Panc1 (cell line): ENCODE results near the gene ASB1.

Source experiments
- CTCF ChIP-seq: fragments of 450-650 bp; IDR thresholded peaks from 2 replicates; pipeline ENCODE4 v1.5.1; 2017; ENCODE audit warnings: mild to moderate bottlenecking
- POLR2AphosphoS5 ChIP-seq: IDR thresholded peaks from 2 replicates; pipeline ENCODE4 v1.6.1; 2012; ENCODE audit warnings: mild to moderate bottlenecking, low read depth, low read length, moderate library complexity
- TCF7L2 ChIP-seq: IDR thresholded peaks from 2 replicates; pipeline ENCODE4 v1.6.1; 2011; ENCODE audit warnings: mild to moderate bottlenecking, low read depth, low read length, inconsistent platforms

DNA sequence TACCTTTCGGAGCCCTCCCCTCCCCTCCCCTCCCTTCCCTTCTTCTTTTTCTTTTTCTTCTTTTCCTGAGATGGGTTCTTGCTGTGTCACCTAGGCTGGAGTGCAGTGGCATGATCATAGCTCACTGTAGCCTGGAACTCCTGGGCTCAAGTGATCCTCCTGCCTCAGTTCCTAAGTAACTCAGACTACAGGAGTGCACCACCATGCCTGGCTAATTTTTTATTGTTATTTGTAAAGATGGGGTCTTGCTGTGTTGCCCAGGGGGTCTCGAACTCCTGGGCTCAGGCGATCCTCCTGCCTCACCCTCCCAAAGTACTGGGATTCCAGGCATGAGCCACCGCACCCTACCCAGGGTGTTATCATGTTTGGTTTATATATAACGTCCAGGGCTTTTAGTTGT, 66.7 kb downstream of the ASB1 start:
- TF ChIP-seq CTCF (no peak), TCF7L2 (no peak), POLR2AphosphoS5 (no peak)
